Activated naive CD8-positive, alpha-beta T cell treated with anti-CD3 and anti-CD28 coated beads for 36 hours (primary cell): ENCODE data around the gene CDC42EP4. TPM values are rescaled to one million over a fixed set of nuclear protein-coding genes. Genes with fewer than 3 reads are reported as not detected.
A peak's percentile ranks its signal among the peaks of the same experiment; 100 is the strongest.
"Not testable (repeated sequence)": the region's sequence is repeated elsewhere in the genome, so short reads cannot be mapped to it uniquely, and the experiment has no call there.

Experiments
- DNase-seq: peaks from one replicate; pipeline ENCODE4 v3.0.0; 2021
- H3K27ac Mint-ChIP-seq: one replicate; pipeline ENCODE4 v1.8.0; 2022; ENCODE audit warnings: mild to moderate bottlenecking, moderate library complexity, mixed read lengths
- H3K27me3 Mint-ChIP-seq: one replicate; pipeline ENCODE4 v1.8.0; 2022; ENCODE audit warnings: mild to moderate bottlenecking, mixed read lengths
- H3K36me3 Mint-ChIP-seq: one replicate; pipeline ENCODE4 v1.8.0; 2021; ENCODE audit warnings: mild to moderate bottlenecking, mixed read lengths
- H3K4me1 Mint-ChIP-seq: one replicate; pipeline ENCODE4 v1.8.0; 2021; ENCODE audit warnings: mixed read lengths
- H3K4me3 Mint-ChIP-seq: one replicate; pipeline ENCODE4 v1.8.0; 2022; ENCODE audit warnings: mild to moderate bottlenecking, moderate library complexity, mixed read lengths
- H3K9me3 Mint-ChIP-seq: one replicate; pipeline ENCODE4 v1.8.0; 2022; ENCODE audit warnings: mixed read lengths
- total RNA-seq, 2 experiments: library from RNA; stranded (reverse); gene quantifications; one replicate each; pipeline ENCODE4 v1.2.3, GENCODE V29; 2021

The CDC42EP4 gene
- total RNA-seq, 2 experiments from 2014 or later = 0.56 to 0.98 TPM

GRCh38 chr17:73317513-73318426, 6.0 kb upstream of the CDC42EP4 start:
- Mint-ChIP-seq H3K27ac (no peak overlapping the region), H3K36me3 (no peaks in the 10 kb centered on the region), H3K4me3 (no peak overlapping the region), H3K9me3 (no peaks in the 10 kb centered on the region), H3K4me1 (no peaks in the 10 kb centered on the region), H3K27me3 (peaks cover 4% of the 10 kb centered on the region)
- no peak for DNase-seq

GRCh38 chr17:73316919-73317505, 5.2 kb upstream of the CDC42EP4 start:
- Mint-ChIP-seq H3K27me3 (peaks cover 4% of the 10 kb centered on the region), H3K9me3 (no peaks in the 10 kb centered on the region), H3K36me3 (no peaks in the 10 kb centered on the region), H3K4me1 (no peaks in the 10 kb centered on the region), H3K4me3 (no peak overlapping the region), H3K27ac (no peak overlapping the region)
- no peak for DNase-seq

GRCh38 chr17:73315471-73315870, 3.7 kb upstream of the CDC42EP4 start:
- H3K4me3 Mint-ChIP-seq = no peak overlapping the region
- no peak overlapping the region for H3K27ac Mint-ChIP-seq
- H3K4me1 Mint-ChIP-seq = peaks cover under 1% of the 10 kb centered on the region
- no peaks in the 10 kb centered on the region for H3K36me3 Mint-ChIP-seq
- DNase-seq = no peak
- H3K27me3 Mint-ChIP-seq = peaks cover 5% of the 10 kb centered on the region
- no peaks in the 10 kb centered on the region for H3K9me3 Mint-ChIP-seq

- Mint-ChIP-seq H3K36me3 (no peaks in the 10 kb centered on the region), H3K9me3 (no peaks in the 10 kb centered on the region), H3K27me3 (peaks cover 9% of the 10 kb centered on the region), H3K4me1 (peaks cover 5% of the 10 kb centered on the region), H3K4me3 (no peak overlapping the region), H3K27ac (no peak overlapping the region)
- DNase-seq = no peak
Observed at GRCh38 chr17:73313526-73314127, 1.8 kb upstream of the CDC42EP4 start.

GRCh38 chr17:73312887-73313286, 1.1 kb upstream of the CDC42EP4 start:
- not testable (repeated sequence) for H3K27ac Mint-ChIP-seq, H3K4me1 Mint-ChIP-seq, H3K27me3 Mint-ChIP-seq, H3K9me3 Mint-ChIP-seq, H3K36me3 Mint-ChIP-seq, H3K4me3 Mint-ChIP-seq, DNase-seq

- no peak for DNase-seq
- H3K4me3 Mint-ChIP-seq = peak overlapping the region; percentile 79
- H3K36me3 Mint-ChIP-seq = no peaks in the 10 kb centered on the region
- H3K27me3 Mint-ChIP-seq = peaks cover 9% of the 10 kb centered on the region
- peaks cover 5% of the 10 kb centered on the region for H3K4me1 Mint-ChIP-seq
- no peaks in the 10 kb centered on the region for H3K9me3 Mint-ChIP-seq
- H3K27ac Mint-ChIP-seq = no peak overlapping the region
Observed at GRCh38 chr17:73311428-73311780, 397 bp downstream of the CDC42EP4 start.

- Mint-ChIP-seq H3K4me3 (peak overlapping the region; percentile 74), H3K27me3 (peaks cover 13% of the 10 kb centered on the region), H3K27ac (no peak overlapping the region), H3K4me1 (peaks cover 5% of the 10 kb centered on the region), H3K36me3 (no peaks in the 10 kb centered on the region), H3K9me3 (no peaks in the 10 kb centered on the region)
- DNase-seq = no peak
Observed at GRCh38 chr17:73309727-73310596, 1.8 kb downstream of the CDC42EP4 start.

- not testable (repeated sequence) for DNase-seq, H3K36me3 Mint-ChIP-seq, H3K27ac Mint-ChIP-seq, H3K9me3 Mint-ChIP-seq, H3K4me3 Mint-ChIP-seq, H3K4me1 Mint-ChIP-seq
- peaks cover 17% of the 10 kb centered on the region for H3K27me3 Mint-ChIP-seq
Observed at GRCh38 chr17:73308959-73309358, 2.8 kb downstream of the CDC42EP4 start.

GRCh38 chr17:73308017-73308823, 3.6 kb downstream of the CDC42EP4 start:
- Mint-ChIP-seq H3K27me3 (peaks cover 18% of the 10 kb centered on the region), H3K27ac (no peak overlapping the region), H3K9me3 (no peaks in the 10 kb centered on the region), H3K36me3 (no peaks in the 10 kb centered on the region), H3K4me1 (peaks cover 5% of the 10 kb centered on the region), H3K4me3 (no peak overlapping the region)
- no peak for DNase-seq

GRCh38 chr17:73307130-73307529, 4.7 kb downstream of the CDC42EP4 start:
- Mint-ChIP-seq H3K27me3 (peaks cover 18% of the 10 kb centered on the region), H3K27ac (no peak overlapping the region), H3K9me3 (no peaks in the 10 kb centered on the region), H3K4me1 (peaks cover 5% of the 10 kb centered on the region), H3K36me3 (no peaks in the 10 kb centered on the region), H3K4me3 (no peak overlapping the region)
- DNase-seq = no peak

- no peak for DNase-seq
- Mint-ChIP-seq H3K27me3 (peaks cover 18% of the 10 kb centered on the region), H3K4me3 (no peak overlapping the region), H3K27ac (no peak overlapping the region), H3K9me3 (no peaks in the 10 kb centered on the region), H3K4me1 (peaks cover 5% of the 10 kb centered on the region), H3K36me3 (no peaks in the 10 kb centered on the region)
Observed at GRCh38 chr17:73305845-73306836, 5.7 kb downstream of the CDC42EP4 start.

- peaks cover 14% of the 10 kb centered on the region for H3K27me3 Mint-ChIP-seq
- no peak for DNase-seq
Observed at GRCh38 chr17:73304971-73305812, 6.6 kb downstream of the CDC42EP4 start.

More at GRCh38 chr17:73304971-73305812, 6.6 kb downstream of the CDC42EP4 start:
- peaks cover 2% of the 10 kb centered on the region for H3K4me1 Mint-ChIP-seq
- no peaks in the 10 kb centered on the region for H3K9me3 Mint-ChIP-seq
- H3K36me3 Mint-ChIP-seq = no peaks in the 10 kb centered on the region
- no peak overlapping the region for H3K27ac Mint-ChIP-seq
- H3K4me3 Mint-ChIP-seq = no peak overlapping the region
